Spleen (tissue), 7 donors: Measurements from ENCODE around the gene GSG1L.

ENCODE experiments used
- POLR2A ChIP-seq, 3 donors: fragments of 450-650 bp; IDR thresholded peaks; one replicate each; pipeline ENCODE4 v1.5.1; 2017; ENCODE audit warnings: antibody characterized with exemption in 3 of 3, mild to moderate bottlenecking in 1 of 3
- TF ChIP-seq, protein P1 (sequence below), 11 experiments: fragments of 200-600 bp in 7 of 11; fragments of 450-650 bp in 4 of 11; sonication (generic) in 4 of 11; IDR thresholded peaks in 8 of 11; conservative IDR thresholded peaks in 3 of 11; 1 replicate in 7 of 11; 2 replicates in 4 of 11; pipeline versions ENCODE4 v1.4.0 to v1.8.0; 2016 to 2021; ENCODE audit warnings: antibody characterized with exemption in 11 of 11, inconsistent platforms in 4 of 11, mild to moderate bottlenecking in 1 of 11
- donor health status: DM: no; HTN: no; CAD: no; lungs with moderate emphysema.
- donor health status: DM: no; HTN: no; CAD: no.
- donor health status: DM: no; HTN: no; CAD: no.

DNA sequence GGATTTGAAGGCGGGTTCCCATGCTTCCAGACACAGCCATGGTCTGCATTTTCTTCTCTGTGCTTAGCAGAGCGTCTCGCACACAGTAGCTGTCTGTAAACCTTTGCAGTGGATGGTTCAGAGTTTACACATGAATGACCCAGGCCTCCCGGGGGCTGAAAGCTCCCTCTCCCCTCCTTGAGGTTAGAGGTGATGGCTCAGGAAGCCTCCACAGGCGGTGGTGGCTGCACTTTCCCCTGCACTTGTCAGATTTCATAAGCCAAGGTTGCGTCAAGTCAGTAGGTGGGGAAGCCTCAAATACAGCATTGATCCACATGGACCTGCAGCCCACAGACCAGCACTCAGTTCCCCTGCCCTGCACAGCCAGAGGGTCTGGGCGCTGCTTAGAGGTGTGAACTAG is 301.7 kb downstream of the GSG1L start:
- TF ChIP-seq, protein P1, sequence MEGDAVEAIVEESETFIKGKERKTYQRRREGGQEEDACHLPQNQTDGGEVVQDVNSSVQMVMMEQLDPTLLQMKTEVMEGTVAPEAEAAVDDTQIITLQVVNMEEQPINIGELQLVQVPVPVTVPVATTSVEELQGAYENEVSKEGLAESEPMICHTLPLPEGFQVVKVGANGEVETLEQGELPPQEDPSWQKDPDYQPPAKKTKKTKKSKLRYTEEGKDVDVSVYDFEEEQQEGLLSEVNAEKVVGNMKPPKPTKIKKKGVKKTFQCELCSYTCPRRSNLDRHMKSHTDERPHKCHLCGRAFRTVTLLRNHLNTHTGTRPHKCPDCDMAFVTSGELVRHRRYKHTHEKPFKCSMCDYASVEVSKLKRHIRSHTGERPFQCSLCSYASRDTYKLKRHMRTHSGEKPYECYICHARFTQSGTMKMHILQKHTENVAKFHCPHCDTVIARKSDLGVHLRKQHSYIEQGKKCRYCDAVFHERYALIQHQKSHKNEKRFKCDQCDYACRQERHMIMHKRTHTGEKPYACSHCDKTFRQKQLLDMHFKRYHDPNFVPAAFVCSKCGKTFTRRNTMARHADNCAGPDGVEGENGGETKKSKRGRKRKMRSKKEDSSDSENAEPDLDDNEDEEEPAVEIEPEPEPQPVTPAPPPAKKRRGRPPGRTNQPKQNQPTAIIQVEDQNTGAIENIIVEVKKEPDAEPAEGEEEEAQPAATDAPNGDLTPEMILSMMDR (IDR thresholded peaks at IDR 0.05 in 8 of 11, conservative IDR thresholded peaks at IDR 0.05 in 3 of 11): no peak
- TF ChIP-seq POLR2A (IDR thresholded peaks at IDR 0.05): no peak
